Uterus (tissue), 2 donors: ENCODE measurements around the gene MYO16.

Experiments
- CTCF ChIP-seq, 4 experiments: fragments of 200-600 bp in 2 of 4; fragments of 450-650 bp in 2 of 4; sonication (generic) in 2 of 4; IDR thresholded peaks; one replicate each; pipeline ENCODE4 v1.5.1; 2016 to 2019; ENCODE audit warnings: antibody characterized with exemption in 4 of 4, mild to moderate bottlenecking in 2 of 4, moderate library complexity in 1 of 4
- POLR2A ChIP-seq, 2 donors: fragments of 450-650 bp; IDR thresholded peaks; one replicate each; pipeline ENCODE4 v1.6.1; 2016; ENCODE audit warnings: antibody characterized with exemption in 2 of 2, mild to moderate bottlenecking in 1 of 2, moderate library complexity in 1 of 2

DNA sequence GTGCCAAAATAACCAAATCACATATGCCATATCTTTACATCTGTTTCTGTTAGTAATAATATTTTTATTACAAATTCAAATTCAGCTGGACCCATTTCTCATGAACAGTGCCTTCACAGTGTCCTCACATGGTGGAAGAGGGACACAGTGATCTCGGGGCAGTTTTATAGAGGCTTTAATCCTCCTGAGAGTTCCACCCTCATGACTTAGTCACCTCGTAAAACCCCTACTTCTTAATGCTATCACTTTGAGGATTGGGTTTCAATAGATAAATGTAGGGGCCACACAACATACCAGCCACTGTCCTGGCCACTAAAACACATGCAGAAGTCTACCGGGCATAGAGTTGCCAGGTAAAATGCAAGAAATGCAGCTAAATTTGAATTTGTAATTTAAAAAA, 201.5 kb downstream of the MYO16 start:
- TF ChIP-seq CTCF (IDR thresholded peaks at IDR 0.05) = no peak
- no peak for TF ChIP-seq POLR2A (IDR thresholded peaks at IDR 0.05)
